Stimulated activated CD8-positive, alpha-beta memory T cell treated with anti-CD3 and anti-CD28 coated beads, Interleukin-4, amount 100 ng/mL, for 4 hours (primary cell): ENCODE results near the gene IDI2.

ENCODE experiments used
- DNase-seq, 2 donors: peaks; one replicate each; pipeline ENCODE4 v3.0.0-alpha.2; 2020; ENCODE audit warnings: low read depth in 2 of 2, low spot score in 1 of 2

IDI2 gene

GRCh38 chr10:1009071-1009494 lies 16.6 kb downstream of the IDI2 start:
- DNase-seq, result no peak

GRCh38 chr10:1007583-1007982 lies 18.1 kb downstream of the IDI2 start:
- no peak for DNase-seq

GRCh38 chr10:1006573-1006972 lies 19.1 kb downstream of the IDI2 start:
- no peak for DNase-seq

- DNase-seq, result no peak
Observed at GRCh38 chr10:1003884-1004670, 21.6 kb downstream of the IDI2 start.

- no peak for DNase-seq
Observed at GRCh38 chr10:1002425-1003006, 23.1 kb downstream of the IDI2 start.

GRCh38 chr10:997266-998022 lies 28.2 kb downstream of the IDI2 start:
- DNase-seq, result no peak

- no peak for DNase-seq
Observed at GRCh38 chr10:996031-996430, 29.6 kb downstream of the IDI2 start.

DNA sequence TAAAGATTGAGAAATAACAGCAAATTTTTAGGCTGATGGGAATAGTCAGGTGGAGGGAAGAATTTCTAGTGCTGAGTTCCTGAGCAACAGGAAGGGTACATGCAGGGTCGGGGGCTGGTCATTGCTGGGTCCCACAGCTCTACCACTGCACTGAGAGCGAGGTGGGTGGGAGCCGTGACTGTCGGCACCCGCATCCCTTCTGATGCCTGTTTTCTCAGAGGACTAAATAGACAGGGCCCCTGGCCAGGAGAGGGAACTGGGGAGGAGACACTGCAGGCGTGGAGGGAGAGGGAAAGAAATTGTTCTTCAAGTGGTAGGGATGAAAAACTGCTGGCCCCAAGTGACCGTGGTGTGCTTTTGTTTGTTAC lies 30.1 kb downstream of the IDI2 start:
- DNase-seq, result no peak

- no peak for DNase-seq
Observed at GRCh38 chr10:994836-995558, 30.7 kb downstream of the IDI2 start.

DNA sequence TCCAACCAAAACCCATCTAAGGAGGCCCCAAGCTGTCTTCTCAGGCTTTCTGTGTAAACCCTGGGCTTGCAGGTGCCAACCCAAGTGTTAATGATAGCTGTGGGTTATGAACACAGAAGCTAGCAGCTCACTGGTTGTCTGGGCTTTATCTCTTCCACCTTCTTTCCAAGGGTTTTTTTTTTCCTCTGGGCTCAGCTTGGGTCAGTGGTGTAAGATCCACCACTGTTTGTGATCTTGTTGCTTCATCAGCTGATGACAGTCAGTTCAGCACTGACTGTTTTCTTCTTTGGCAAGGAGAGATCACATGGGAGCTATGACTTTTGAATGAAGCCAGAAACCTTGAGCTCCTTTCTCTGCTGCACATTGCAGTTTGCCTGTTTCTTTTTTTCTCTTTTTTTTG lies 32.8 kb downstream of the IDI2 start:
- DNase-seq, result no peak

DNA sequence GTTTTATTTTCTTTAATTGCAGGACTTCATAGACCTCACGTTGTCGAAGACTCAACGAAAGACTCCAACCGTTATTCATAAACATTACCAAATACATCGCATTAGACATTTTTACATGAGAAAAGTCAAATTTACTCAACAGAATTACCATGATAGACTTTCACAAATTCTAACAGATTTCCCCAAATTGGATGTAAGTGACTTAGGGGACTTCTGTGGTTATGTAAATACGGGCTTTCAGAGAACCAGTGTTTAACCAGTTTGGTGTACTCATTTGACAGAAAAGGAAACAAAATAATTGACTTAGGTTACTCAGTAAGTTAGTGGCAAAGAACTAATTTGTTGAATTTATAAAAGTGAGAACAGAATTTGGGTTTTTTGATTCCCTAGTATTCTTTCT lies 33.2 kb downstream of the IDI2 start:
- no peak for DNase-seq

DNA sequence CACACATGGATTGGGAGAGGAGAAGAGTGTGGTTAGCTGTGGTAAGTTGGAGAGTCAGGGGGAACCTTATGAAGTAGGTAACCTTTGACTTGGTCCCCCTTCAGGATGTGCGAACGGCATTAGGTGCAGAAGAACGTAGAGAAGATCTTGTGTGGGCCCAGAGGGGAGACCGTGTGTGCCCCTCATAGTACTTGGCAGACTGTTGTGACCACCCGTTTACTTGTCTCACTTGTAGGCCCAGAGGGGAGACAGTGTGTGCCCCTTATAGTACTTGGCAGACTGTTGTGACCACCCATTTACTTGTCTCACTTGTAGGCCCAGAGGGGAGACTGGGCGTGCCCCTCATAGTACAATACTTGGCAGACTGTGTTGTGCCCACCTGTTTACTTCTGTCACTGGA lies 34.9 kb downstream of the IDI2 start:
- no peak for DNase-seq

GRCh38 chr10:988667-989545 lies 36.8 kb downstream of the IDI2 start:
- peak; percentile 7 to 24 for DNase-seq

- DNase-seq, result peak; percentile 92 to 93
Observed at GRCh38 chr10:987870-988666, 37.6 kb downstream of the IDI2 start, which contains the start of gene GTPBP4. Gene GTPBP4 (plus strand): TSS chr10:988434. CDS start chr10:988480, 46 bp downstream.

GRCh38 chr10:987620-987869 lies 38.1 kb downstream of the IDI2 start:
- DNase-seq, result no peak

DNA sequence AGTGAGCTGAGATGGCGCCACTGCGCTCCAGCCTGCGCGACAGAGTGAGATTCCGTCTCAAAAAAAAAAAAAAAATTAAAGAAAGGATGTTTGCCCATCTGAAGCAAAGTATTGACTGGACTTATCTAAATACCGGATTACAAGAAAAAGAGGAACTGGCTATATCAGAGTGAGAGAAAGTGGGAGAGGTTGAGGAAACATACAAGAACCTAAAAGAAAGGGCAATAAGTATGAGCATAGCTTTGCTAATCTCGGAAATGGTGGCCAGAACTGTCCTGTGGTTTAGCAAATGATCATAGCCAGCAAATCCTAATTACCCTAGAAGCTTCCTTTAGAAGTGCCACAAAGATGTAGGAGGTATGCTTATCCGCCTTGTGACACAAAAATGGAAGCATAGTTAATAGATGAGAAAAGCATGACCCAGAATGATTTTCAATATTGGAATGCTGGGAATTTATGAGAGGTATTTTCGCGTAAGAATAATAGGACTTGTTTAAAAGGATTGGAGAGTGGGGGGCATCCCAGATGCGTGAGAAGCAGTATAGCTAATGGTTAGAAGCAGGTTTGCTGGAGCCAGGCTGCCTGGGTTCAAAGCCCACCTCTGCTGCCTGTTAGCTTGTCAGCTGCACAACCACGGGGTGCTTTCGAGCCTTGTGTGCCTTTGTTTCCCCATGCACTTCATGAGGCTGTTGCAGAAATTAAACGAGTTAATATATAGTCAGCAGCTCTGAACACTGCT lies 38.6 kb downstream of the IDI2 start:
- no peak for DNase-seq

DNA sequence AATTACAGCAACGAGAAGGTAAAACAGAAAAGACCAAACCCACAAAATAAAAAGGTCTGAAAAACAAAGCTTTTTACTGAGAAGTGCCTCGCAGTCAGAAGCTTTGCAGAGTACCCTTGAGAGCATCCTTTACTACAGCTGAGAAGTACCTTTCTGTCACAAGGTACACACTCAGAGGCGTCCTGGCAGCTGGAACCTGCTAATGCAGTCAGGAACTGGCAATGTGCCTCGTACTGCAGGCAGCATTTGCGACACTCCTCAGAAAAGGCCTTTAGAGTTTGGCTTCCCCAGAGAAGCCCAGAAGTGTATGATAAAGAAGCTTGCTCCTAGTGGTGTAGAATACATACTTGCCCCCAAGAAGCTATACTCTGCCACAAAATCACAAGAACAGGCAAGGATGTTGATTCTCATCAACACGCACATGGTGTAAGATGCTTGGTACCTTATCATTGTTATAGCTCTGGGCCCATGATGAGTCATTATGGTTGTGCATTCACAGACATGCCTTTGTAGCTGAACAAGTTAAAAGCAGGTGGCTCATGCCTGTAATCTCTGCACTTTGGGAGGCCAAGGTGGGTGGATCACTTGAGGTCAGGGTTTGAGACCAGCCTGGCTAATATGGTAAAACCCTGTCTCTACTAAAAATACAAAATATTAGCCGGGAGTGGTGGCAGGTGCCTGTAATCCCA lies 39.4 kb downstream of the IDI2 start:
- no peak for DNase-seq

DNA sequence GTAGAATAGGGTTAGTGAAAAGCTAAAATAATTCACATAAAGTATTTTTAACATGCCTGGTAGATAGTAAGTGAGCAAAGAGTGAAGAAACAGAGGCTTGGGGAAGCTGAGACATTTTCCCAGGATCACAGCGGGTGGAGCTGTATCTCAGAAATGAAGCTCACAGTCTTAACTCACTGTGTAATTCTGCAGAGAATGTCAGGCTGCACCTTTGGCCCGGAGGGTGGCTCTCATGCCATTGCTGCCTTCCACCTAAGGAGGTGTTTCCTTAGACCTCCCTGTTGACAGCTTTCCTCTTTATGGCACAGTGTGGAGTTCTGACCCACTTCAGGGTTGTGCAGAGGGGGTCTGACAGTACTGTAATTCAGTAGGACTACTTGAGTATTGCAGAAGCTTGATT lies 40.3 kb downstream of the IDI2 start:
- DNase-seq, result no peak
